HFF-Myc (cell line): ENCODE measurements around the gene SLC13A1.

Experiments
- DNase-seq: peaks from one replicate; pipeline ENCODE4 v3.0.0-alpha.2; 2011; ENCODE audit warnings: low read depth; ENCODE audit errors: extremely low read depth
- H3K4me3 ChIP-seq: replicated peaks from 2 replicates; pipeline ENCODE4 v1.5.1; 2011; ENCODE audit warnings: low read depth, mild to moderate bottlenecking, control low read depth, low read length
- TF ChIP-seq, protein P1 (sequence below): IDR thresholded peaks from 2 replicates; pipeline ENCODE4 v1.5.1; 2012; ENCODE audit warnings: mild to moderate bottlenecking, low read depth, low read length, control low read depth; ENCODE audit errors: missing control alignments

SLC13A1 gene

GRCh38 chr7:123184271-123184670, 15.5 kb downstream of the SLC13A1 start:
- no peak for DNase-seq
- TF ChIP-seq, protein P1, sequence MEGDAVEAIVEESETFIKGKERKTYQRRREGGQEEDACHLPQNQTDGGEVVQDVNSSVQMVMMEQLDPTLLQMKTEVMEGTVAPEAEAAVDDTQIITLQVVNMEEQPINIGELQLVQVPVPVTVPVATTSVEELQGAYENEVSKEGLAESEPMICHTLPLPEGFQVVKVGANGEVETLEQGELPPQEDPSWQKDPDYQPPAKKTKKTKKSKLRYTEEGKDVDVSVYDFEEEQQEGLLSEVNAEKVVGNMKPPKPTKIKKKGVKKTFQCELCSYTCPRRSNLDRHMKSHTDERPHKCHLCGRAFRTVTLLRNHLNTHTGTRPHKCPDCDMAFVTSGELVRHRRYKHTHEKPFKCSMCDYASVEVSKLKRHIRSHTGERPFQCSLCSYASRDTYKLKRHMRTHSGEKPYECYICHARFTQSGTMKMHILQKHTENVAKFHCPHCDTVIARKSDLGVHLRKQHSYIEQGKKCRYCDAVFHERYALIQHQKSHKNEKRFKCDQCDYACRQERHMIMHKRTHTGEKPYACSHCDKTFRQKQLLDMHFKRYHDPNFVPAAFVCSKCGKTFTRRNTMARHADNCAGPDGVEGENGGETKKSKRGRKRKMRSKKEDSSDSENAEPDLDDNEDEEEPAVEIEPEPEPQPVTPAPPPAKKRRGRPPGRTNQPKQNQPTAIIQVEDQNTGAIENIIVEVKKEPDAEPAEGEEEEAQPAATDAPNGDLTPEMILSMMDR = no peak
- H3K4me3 ChIP-seq = no peak overlapping the region

GRCh38 chr7:123183431-123183830, 16.3 kb downstream of the SLC13A1 start:
- DNase-seq = no peak
- no peak overlapping the region for H3K4me3 ChIP-seq
- TF ChIP-seq, protein P1 = no peak

- H3K4me3 ChIP-seq = no peak overlapping the region
- DNase-seq = no peak
- TF ChIP-seq, protein P1 = no peak
Observed at GRCh38 chr7:123177442-123177841, 22.3 kb downstream of the SLC13A1 start.

GRCh38 chr7:123170333-123171246, 29.2 kb downstream of the SLC13A1 start:
- H3K4me3 ChIP-seq = no peak overlapping the region
- TF ChIP-seq, protein P1 = no peak
- no peak for DNase-seq

DNA sequence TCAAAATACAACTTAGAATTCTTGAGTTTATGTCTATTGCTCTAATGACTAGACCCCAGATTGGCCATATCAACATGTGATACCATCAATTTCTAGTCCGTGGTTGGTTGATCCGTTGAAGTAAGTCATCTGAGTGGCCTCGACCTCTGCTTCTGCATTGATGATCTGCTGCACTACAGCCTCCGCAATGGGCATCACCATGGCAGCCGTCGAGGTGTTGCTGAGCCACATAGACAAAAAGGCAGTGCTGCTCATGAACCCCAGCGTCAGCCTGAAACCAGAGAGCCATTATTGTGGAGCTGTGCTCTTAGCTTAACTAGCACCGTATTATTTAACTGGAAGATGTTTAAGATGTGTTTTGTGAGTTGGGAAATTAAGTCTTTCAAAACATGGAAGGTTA, 30.7 kb downstream of the SLC13A1 start:
- no peak for DNase-seq
- no peak overlapping the region for H3K4me3 ChIP-seq
- TF ChIP-seq, protein P1 = no peak

DNA sequence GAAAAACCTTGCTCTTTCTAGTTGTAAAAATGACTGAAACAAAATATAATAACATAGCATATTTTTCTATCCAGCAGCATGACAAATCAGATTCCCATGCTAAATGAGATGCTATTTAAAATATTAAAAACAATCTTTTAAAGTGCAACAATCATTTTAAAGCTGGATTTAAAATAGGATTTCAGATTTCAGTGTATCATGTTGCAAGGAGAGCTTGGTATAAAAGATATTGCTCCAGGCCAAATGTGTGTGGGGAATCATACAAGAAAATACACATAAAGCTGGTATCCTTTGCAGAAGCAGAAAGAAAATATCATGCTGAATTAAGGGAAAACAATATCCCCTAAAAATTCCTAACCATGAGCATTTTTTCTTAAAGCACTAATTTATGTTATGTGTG, 42.2 kb downstream of the SLC13A1 start:
- H3K4me3 ChIP-seq = no peak overlapping the region
- no peak for DNase-seq
- TF ChIP-seq, protein P1 = no peak
